AG04449 (cell line): ENCODE measurements around the gene NPHP4.

ENCODE experiments used
- CTCF ChIA-PET: fragments of 350-600 bp; formaldehyde crosslinking; extraction: SDS; loops from one replicate; lab custom pipeline; 2021; ENCODE audit warnings: antibody characterized with exemption; lab: Yijun Ruan, JAX
- POLR2A ChIA-PET: fragments of 400-600, 350-600 bp; formaldehyde crosslinking; extraction: SDS; loops from one replicate; lab custom pipeline; 2020; ENCODE audit warnings: antibody characterized with exemption, inconsistent platforms; lab: Yijun Ruan, JAX
- DNase-seq: peaks from one replicate; pipeline ENCODE4 v3.0.0-alpha.2; 2010; ENCODE audit warnings: low read depth, low spot score
- H3K4me3 ChIP-seq: 2 replicates; pipeline ENCODE4 v1.5.1; 2011; ENCODE audit warnings: low read depth, mild to moderate bottlenecking, control low read depth, low read length
- TF ChIP-seq, protein P1 (sequence below): IDR thresholded peaks from one replicate; pipeline ENCODE4 v1.5.1; 2011; ENCODE audit warnings: mild to moderate bottlenecking, moderate library complexity, low read length, control low read depth, inconsistent platforms; ENCODE audit not compliant: insufficient read depth; ENCODE audit errors: missing control alignments

The NPHP4 gene

DNA sequence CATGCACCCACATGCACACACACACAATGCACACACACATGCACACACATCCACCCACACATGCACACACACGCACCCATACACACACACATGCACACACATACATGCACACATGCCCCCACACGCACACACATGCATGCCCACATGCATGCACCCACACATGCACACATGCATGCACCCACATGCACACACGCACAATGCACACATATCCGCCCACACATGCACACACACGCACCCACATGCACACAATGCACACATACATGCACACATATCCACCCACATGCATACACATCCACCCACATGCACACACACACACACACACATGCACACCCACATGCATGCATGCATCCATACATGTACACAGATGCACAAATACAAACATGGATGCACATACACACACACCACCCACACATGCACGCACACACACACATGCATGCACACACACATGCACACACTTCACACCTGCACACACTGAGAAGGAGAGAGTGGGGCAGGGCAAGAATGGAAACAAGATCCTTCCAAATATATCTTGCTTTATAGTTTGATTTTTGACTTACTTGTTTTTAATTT, 123.2 kb downstream of the NPHP4 start:
- H3K4me3 ChIP-seq: no peak overlapping the region
- TF ChIP-seq, protein P1, sequence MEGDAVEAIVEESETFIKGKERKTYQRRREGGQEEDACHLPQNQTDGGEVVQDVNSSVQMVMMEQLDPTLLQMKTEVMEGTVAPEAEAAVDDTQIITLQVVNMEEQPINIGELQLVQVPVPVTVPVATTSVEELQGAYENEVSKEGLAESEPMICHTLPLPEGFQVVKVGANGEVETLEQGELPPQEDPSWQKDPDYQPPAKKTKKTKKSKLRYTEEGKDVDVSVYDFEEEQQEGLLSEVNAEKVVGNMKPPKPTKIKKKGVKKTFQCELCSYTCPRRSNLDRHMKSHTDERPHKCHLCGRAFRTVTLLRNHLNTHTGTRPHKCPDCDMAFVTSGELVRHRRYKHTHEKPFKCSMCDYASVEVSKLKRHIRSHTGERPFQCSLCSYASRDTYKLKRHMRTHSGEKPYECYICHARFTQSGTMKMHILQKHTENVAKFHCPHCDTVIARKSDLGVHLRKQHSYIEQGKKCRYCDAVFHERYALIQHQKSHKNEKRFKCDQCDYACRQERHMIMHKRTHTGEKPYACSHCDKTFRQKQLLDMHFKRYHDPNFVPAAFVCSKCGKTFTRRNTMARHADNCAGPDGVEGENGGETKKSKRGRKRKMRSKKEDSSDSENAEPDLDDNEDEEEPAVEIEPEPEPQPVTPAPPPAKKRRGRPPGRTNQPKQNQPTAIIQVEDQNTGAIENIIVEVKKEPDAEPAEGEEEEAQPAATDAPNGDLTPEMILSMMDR: no peak
- ChIA-PET POLR2A (no interaction called here), CTCF (no interaction called here)
- no peak for DNase-seq

DNA sequence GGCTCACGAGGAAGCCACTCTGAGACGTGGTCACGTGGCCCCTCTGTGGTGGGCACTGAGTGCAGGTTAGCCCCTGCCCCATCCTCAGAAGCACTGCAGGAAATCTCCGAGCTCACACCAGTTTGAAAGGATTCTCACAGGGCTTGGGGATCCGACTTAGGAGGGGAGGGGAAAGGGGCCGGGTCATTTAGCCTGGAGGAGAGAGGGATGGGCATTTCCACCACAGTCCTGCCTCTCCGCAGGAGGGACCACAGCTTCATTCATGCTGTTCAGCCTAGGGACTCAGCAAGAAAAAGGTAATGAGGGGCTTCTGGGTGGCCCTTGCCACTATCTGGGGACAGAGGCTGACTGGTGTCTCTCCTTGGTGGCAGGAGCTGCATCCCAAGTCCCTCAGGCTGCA, 126.5 kb downstream of the NPHP4 start:
- ChIA-PET POLR2A (no interaction called here), CTCF (no interaction called here)
- TF ChIP-seq, protein P1: no peak
- H3K4me3 ChIP-seq: no peak overlapping the region
- DNase-seq: no peak

- no peak for DNase-seq
- CTCF ChIA-PET: no interaction called here
- TF ChIP-seq, protein P1: no peak
- POLR2A ChIA-PET: no interaction called here
- no peak overlapping the region for H3K4me3 ChIP-seq
These were observed 127.2 kb downstream of the NPHP4 start for GRCh38 chr1:5865056-5865455.

DNA sequence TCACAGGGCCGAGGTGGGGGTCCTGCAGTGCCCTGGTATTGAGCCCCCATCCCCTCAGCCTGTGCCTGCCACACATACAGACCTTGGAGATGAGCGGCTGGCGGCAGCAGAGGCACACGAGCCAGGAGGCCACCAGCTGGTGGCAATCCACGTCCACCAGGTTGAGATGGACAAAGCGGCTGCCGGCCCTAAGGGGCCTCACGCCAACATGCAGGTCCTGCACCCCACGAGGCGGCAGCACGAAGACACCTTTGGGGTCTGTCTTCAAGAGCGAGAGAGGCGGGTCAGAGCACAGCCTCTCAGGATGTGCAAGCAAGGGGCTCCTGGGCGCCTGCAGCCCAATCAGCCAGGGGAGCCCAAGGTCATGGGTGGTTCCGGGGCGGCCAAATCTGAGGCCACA, 128.0 kb downstream of the NPHP4 start:
- TF ChIP-seq, protein P1: no peak
- ChIA-PET POLR2A (no interaction called here), CTCF (no interaction called here)
- DNase-seq: no peak
- H3K4me3 ChIP-seq: no peak overlapping the region

GRCh38 chr1:5863238-5863637, 129.0 kb downstream of the NPHP4 start:
- ChIA-PET POLR2A (no interaction called here), CTCF (no interaction called here)
- no peak overlapping the region for H3K4me3 ChIP-seq
- no peak for DNase-seq
- TF ChIP-seq, protein P1: no peak

- H3K4me3 ChIP-seq: no peak overlapping the region
- POLR2A ChIA-PET: no interaction called here
- DNase-seq: no peak
- CTCF ChIA-PET: no interaction called here
- TF ChIP-seq, protein P1: no peak
These were observed 130.1 kb downstream of the NPHP4 start for GRCh38 chr1:5861871-5862825.
